Epithelial cell of esophagus (primary cell): ENCODE measurements around the gene DSCAML1.

Experiments used
- DNase-seq: peaks from one replicate; pipeline ENCODE4 v3.0.0; 2010; ENCODE audit warnings: low read depth
- H3K4me3 ChIP-seq: 2 replicates; pipeline ENCODE4 v1.5.1; 2011; ENCODE audit warnings: mild to moderate bottlenecking, low read length, control low read depth
- TF ChIP-seq, protein P1 (sequence below): IDR thresholded peaks from 2 replicates; pipeline ENCODE4 v1.5.1; 2011; ENCODE audit warnings: low read depth, mild to moderate bottlenecking, low read length, control low read depth, inconsistent platforms; ENCODE audit not compliant: insufficient read depth; ENCODE audit errors: missing control alignments

The DSCAML1 gene

DNA sequence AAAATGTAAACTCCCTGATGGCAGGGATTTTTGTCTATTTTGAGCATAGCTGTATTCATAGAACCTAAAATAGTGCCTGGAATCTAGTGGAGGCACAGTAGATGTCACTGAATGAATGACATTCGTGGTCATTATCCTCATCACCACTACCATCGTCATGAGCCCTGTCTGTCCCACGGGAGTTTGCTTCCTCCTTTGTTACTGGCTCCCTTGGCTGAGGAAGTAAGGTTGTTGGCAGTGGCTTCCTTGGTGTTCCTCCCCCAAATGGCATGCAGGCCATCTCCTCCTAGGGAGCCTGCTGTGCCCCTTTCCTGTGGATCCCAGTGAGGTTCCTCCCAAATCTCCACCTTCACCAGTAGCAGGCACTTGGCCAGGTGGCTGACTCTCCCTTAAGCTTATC is 286.4 kb downstream of the DSCAML1 start:
- H3K4me3 ChIP-seq, result no peak overlapping the region
- TF ChIP-seq, protein P1, sequence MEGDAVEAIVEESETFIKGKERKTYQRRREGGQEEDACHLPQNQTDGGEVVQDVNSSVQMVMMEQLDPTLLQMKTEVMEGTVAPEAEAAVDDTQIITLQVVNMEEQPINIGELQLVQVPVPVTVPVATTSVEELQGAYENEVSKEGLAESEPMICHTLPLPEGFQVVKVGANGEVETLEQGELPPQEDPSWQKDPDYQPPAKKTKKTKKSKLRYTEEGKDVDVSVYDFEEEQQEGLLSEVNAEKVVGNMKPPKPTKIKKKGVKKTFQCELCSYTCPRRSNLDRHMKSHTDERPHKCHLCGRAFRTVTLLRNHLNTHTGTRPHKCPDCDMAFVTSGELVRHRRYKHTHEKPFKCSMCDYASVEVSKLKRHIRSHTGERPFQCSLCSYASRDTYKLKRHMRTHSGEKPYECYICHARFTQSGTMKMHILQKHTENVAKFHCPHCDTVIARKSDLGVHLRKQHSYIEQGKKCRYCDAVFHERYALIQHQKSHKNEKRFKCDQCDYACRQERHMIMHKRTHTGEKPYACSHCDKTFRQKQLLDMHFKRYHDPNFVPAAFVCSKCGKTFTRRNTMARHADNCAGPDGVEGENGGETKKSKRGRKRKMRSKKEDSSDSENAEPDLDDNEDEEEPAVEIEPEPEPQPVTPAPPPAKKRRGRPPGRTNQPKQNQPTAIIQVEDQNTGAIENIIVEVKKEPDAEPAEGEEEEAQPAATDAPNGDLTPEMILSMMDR, result no peak
- no peak for DNase-seq

DNA sequence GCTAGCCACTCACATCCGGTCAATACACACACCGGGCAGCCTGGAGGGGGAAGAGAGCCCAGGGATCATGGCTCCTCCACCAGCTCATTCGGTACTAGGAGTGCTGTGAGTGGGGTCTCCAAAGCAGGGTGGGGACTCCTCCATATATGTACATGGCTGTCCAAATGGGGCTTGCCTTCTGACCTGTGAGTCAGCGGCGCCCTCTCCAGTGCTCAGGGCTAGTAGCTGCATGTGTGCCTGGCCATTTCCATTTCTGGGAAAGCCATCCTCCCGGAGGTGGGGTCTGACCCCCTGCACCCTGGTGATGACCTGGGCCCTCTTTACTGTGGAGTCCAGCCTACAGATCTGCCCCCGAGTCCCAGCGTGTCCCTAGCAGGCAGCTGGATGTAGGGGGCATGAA is 287.5 kb downstream of the DSCAML1 start:
- TF ChIP-seq, protein P1, result no peak
- no peak overlapping the region for H3K4me3 ChIP-seq
- DNase-seq, result no peak

- no peak overlapping the region for H3K4me3 ChIP-seq
- TF ChIP-seq, protein P1, result no peak
- no peak for DNase-seq
Measured at GRCh38 chr11:117506971-117507370, 290.0 kb downstream of the DSCAML1 start.

DNA sequence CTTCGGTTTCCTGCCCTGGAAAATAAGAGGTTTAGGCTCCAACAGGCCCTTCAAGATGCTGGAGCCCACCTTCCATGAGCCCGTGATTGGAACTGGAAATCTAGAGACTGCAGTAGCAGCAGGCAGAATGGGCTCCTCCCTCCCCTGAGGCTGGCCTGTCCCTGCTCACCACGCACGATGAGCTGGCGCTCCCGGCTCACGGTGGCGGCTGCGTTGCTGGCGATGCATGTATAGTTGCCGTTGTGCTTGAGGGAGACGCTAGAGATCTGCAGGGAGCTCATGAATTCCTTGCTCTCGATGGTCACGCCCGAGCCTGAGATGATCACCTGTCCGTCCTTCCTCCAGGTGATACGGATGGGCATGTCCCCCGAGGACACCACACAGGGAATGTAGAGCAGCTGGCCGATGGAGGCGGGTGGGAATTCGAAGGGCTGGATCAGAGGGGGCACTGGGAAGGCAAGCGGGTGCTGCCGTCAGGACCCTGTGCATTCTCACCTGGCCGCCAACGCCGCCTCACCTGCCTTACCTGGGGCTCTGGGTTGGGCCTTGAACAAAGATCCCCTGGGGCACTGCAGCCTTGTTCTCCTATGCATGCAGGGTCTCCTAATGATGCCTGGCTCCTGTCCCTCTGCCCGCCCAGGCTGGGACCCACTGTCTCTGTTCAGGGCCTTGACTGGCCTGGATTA is 291.6 kb downstream of the DSCAML1 start:
- DNase-seq, result no peak
- no peak overlapping the region for H3K4me3 ChIP-seq
- TF ChIP-seq, protein P1, result no peak

- DNase-seq, result no peak
Measured at GRCh38 chr11:117502779-117503100, 294.3 kb downstream of the DSCAML1 start.

DNA sequence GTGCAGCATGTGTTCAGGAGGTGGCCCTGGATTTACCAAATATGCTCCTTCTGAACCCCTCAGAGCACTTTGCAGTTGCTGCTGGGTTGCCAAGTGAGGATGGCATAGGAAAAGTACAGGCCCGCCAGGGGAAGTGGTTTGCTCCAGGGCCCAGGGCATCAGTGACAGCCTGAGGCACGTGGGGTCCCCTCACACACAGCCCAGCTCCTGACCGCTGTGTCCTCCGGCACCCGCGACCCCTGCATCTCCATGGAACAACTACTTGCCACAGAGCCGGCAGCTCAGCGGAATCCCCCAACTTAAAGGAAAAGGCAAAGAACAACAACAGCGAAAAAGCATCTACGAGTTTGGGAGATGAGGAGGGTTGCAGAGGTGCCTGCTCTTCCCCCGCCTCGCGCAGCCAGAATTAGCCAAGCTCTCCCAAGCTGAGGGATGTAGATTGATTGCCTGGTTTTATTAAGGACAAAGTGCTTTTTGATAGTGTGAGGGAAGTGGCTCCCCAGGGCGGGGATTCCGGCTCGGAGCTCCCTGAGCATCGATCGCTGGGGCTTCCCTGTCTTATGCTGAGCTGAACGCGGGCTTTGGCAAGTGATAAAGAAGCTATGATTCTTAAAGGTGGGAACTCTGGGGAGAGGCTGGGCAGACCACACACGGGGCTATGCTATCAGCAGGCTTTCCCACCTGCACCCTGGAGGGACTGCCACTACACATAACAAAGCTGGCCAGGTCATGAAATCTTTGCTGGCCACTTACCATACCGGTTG is 294.8 kb downstream of the DSCAML1 start:
- TF ChIP-seq, protein P1, result no peak
- no peak overlapping the region for H3K4me3 ChIP-seq
- no peak for DNase-seq

More at GRCh38 chr11:117502779-117503100, 294.3 kb downstream of the DSCAML1 start:
- no peak overlapping the region for H3K4me3 ChIP-seq
- TF ChIP-seq, protein P1, result no peak
